ENCODE results near the gene RACK1.

DNA sequence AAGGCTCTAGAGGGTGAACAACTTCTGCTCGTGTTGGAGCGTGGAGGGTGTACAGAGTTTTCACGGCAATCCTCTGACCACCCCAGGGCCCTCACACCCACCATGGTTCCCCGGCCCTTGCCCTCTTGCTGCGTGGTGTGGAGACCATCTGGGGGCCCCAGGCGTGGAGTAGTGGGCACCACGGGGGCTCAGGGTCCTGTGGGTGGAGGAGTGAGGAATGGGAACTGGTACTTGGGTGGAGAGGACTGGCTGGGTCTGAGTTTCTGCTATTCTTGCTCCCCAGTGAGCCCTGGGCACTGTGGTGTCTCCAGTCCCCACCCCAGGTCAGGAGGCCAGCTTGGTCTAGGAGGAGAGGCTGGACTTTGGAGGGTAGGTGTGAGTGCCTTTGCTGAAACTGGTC, 39.2 kb upstream of the RACK1 start:
- TF ChIP-seq, protein P1, sequence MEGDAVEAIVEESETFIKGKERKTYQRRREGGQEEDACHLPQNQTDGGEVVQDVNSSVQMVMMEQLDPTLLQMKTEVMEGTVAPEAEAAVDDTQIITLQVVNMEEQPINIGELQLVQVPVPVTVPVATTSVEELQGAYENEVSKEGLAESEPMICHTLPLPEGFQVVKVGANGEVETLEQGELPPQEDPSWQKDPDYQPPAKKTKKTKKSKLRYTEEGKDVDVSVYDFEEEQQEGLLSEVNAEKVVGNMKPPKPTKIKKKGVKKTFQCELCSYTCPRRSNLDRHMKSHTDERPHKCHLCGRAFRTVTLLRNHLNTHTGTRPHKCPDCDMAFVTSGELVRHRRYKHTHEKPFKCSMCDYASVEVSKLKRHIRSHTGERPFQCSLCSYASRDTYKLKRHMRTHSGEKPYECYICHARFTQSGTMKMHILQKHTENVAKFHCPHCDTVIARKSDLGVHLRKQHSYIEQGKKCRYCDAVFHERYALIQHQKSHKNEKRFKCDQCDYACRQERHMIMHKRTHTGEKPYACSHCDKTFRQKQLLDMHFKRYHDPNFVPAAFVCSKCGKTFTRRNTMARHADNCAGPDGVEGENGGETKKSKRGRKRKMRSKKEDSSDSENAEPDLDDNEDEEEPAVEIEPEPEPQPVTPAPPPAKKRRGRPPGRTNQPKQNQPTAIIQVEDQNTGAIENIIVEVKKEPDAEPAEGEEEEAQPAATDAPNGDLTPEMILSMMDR (IDR thresholded peaks at IDR 0.05; ENCODE audit: low read depth, low read length, poor library complexity, severe bottlenecking): no peak
- no peak for TF ChIP-seq EZH2phosphoT487 (IDR thresholded peaks at IDR 0.05; ENCODE audit: borderline replicate concordance, low read length)

Data from DOHH2 (cell line).